ENCODE data around the gene ATP2B1.

GRCh38 chr12:89708565-89709156 is at the start of gene ATP2B1:
- TF ChIP-seq TAF1 (IDR thresholded peaks at IDR 0.05; ENCODE audit: borderline replicate concordance, insufficient read depth, low read length) (peak; percentile 86), POLR2AphosphoS5 (IDR thresholded peaks at IDR 0.05; ENCODE audit: low read depth, low read length) (peak; percentile 74; the same call in 1 of the 2 replicates), SIN3A (IDR thresholded peaks at IDR 0.05; ENCODE audit: borderline replicate concordance, insufficient read depth, low read length) (no peak)
- TF ChIP-seq, protein P1, sequence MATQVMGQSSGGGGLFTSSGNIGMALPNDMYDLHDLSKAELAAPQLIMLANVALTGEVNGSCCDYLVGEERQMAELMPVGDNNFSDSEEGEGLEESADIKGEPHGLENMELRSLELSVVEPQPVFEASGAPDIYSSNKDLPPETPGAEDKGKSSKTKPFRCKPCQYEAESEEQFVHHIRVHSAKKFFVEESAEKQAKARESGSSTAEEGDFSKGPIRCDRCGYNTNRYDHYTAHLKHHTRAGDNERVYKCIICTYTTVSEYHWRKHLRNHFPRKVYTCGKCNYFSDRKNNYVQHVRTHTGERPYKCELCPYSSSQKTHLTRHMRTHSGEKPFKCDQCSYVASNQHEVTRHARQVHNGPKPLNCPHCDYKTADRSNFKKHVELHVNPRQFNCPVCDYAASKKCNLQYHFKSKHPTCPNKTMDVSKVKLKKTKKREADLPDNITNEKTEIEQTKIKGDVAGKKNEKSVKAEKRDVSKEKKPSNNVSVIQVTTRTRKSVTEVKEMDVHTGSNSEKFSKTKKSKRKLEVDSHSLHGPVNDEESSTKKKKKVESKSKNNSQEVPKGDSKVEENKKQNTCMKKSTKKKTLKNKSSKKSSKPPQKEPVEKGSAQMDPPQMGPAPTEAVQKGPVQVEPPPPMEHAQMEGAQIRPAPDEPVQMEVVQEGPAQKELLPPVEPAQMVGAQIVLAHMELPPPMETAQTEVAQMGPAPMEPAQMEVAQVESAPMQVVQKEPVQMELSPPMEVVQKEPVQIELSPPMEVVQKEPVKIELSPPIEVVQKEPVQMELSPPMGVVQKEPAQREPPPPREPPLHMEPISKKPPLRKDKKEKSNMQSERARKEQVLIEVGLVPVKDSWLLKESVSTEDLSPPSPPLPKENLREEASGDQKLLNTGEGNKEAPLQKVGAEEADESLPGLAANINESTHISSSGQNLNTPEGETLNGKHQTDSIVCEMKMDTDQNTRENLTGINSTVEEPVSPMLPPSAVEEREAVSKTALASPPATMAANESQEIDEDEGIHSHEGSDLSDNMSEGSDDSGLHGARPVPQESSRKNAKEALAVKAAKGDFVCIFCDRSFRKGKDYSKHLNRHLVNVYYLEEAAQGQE (IDR thresholded peaks at IDR 0.05; ENCODE audit: insufficient read depth in 1 of 2, low read depth in 2 of 2, low read length in 2 of 2) = no peak
